ENCODE results near the gene VRK3. TPM values are rescaled to one million over a fixed set of nuclear protein-coding genes. Genes with fewer than 3 reads are reported as not detected.

The VRK3 gene
- total RNA-seq, 1 donor from 2014 or later = 42.4 TPM

Other genes starting within 250 kb of the VRK3 start
- gene FUZ, start 212.1 kb downstream of the VRK3 start, total RNA-seq = 26.4 TPM
- 39.7 TPM for gene MED25, start 207.1 kb downstream of the VRK3 start, total RNA-seq
- 143 TPM for gene PTOV1, start 174.2 kb downstream of the VRK3 start, total RNA-seq
- gene PNKP, start 157.8 kb downstream of the VRK3 start, total RNA-seq = 66.6 TPM
- 36.6 TPM for gene AKT1S1, start 148.0 kb downstream of the VRK3 start, total RNA-seq
- 64.8 TPM for gene TBC1D17, start 147.7 kb downstream of the VRK3 start, total RNA-seq
- 4.6 TPM for gene IL4I1, start 128.5 kb downstream of the VRK3 start, total RNA-seq
- gene ATF5, start 96.2 kb downstream of the VRK3 start, total RNA-seq = 26.0 TPM
- gene NUP62, start 95.9 kb downstream of the VRK3 start, total RNA-seq = 37.4 TPM
- 1.6 TPM for gene SIGLEC11, start 64.2 kb downstream of the VRK3 start, total RNA-seq
- gene ZNF473, start 633 bp upstream of the VRK3 start, total RNA-seq = 9.0 TPM
- gene IZUMO2, start 137.9 kb upstream of the VRK3 start, total RNA-seq = not detected
- 48.7 TPM for gene MYH14, start 178.2 kb upstream of the VRK3 start, total RNA-seq